Endothelial cell of umbilical vein (primary cell): ENCODE measurements around the gene ACTA2. TPM values are rescaled to one million over a fixed set of nuclear protein-coding genes. Genes with fewer than 3 reads are reported as not detected.

Experiments used
- BruUV-seq: library from RNA; stranded (reverse); fragments of 400-500 nt; replicated peaks from 2 replicates; lab custom pipeline; 2021; lab: Mats Ljungman, UMichigan
- CTCF ChIA-PET: fragments of 300-600, 350-600 bp; sonication (Branson Sonifier 250); formaldehyde crosslinking; loops from one replicate; lab custom pipeline; 2021; ENCODE audit warnings: antibody characterized with exemption, inconsistent platforms; lab: Charles Lee
- POLR2A ChIA-PET: fragments of 300-600, 350-600 bp; sonication (Branson Sonifier 250); formaldehyde crosslinking; loops from one replicate; lab custom pipeline; 2021; ENCODE audit warnings: antibody characterized with exemption, inconsistent platforms; lab: Charles Lee
- DNase-seq: peaks from one replicate; pipeline ENCODE4 v3.0.0-alpha.2; 2011; ENCODE audit warnings: low read depth, low spot score
- FAIRE-seq: peaks from 2 replicates; lab custom pipeline; 2011; peaks lifted over from hg19 to GRCh38; lab: Jason Lieb, UNC
- H2AFZ ChIP-seq: 2 replicates; pipeline ENCODE4 v1.6.0; 2012; ENCODE audit warnings: low read depth, low read length, control low read depth, inconsistent platforms
- H3K27ac ChIP-seq: 2 replicates; pipeline ENCODE4 v1.5.1; 2011; ENCODE audit warnings: low read depth, mild to moderate bottlenecking, control low read depth, low read length, moderate library complexity; ENCODE audit not compliant: insufficient read depth
- H3K27me3 ChIP-seq, 2 experiments: 2 replicates each; pipeline versions ENCODE4 v1.6.0 to v1.6.1; 2011; ENCODE audit warnings: low read length in 2 of 2, mixed read lengths in 1 of 2; ENCODE audit not compliant: control insufficient read depth in 2 of 2, insufficient read depth in 2 of 2
- H3K36me3 ChIP-seq, 2 experiments: 2 replicates in 1 of 2; 3 replicates in 1 of 2; pipeline ENCODE4 v1.5.1; 2011; ENCODE audit warnings: low read length in 2 of 2, mild to moderate bottlenecking in 1 of 2, moderate library complexity in 1 of 2; ENCODE audit not compliant: control insufficient read depth in 2 of 2, insufficient read depth in 2 of 2; ENCODE audit errors: extremely low read depth in 1 of 2
- H3K4me1 ChIP-seq: 3 replicates; pipeline ENCODE4 v1.5.1; 2011; ENCODE audit warnings: mild to moderate bottlenecking, low read length; ENCODE audit not compliant: control insufficient read depth, insufficient read depth; ENCODE audit errors: extremely low read depth
- H3K4me2 ChIP-seq: 2 replicates; pipeline ENCODE4 v1.6.1; 2011; ENCODE audit warnings: low read length, control low read depth, mixed read lengths; ENCODE audit not compliant: insufficient read depth
- H3K4me3 ChIP-seq, 3 experiments: fragments of 200-600 bp in 1 of 3; sonication (generic), shearing (Covaris generic) in 1 of 3; replicated peaks in 1 of 3; 2 replicates each; pipeline ENCODE4 v1.5.1; 2011 to 2016; ENCODE audit warnings: control low read depth in 3 of 3, low read length in 3 of 3, mild to moderate bottlenecking in 2 of 3, inconsistent platforms in 1 of 3, low read depth in 1 of 3, moderate library complexity in 1 of 3; ENCODE audit not compliant: insufficient read depth in 1 of 3
- H3K79me2 ChIP-seq: 2 replicates; pipeline ENCODE4 v1.6.0; 2012; ENCODE audit warnings: low read length, inconsistent platforms; ENCODE audit not compliant: control insufficient read depth, insufficient read depth
- H3K9ac ChIP-seq: replicated peaks from 2 replicates; pipeline ENCODE3; 2011; ENCODE audit warnings: low read length, control low read depth; ENCODE audit not compliant: insufficient read depth; ENCODE audit errors: extremely low read depth
- H3K9me1 ChIP-seq: replicated peaks from 3 replicates; pipeline ENCODE4 v1.6.0; 2011; ENCODE audit warnings: mild to moderate bottlenecking, low read length; ENCODE audit not compliant: control insufficient read depth, insufficient read depth; ENCODE audit errors: extremely low read depth
- H3K9me3 ChIP-seq: replicated peaks from 2 replicates; pipeline ENCODE4 v1.5.1; 2012; ENCODE audit warnings: low read length, inconsistent platforms; ENCODE audit not compliant: control insufficient read depth, insufficient read depth
- H4K20me1 ChIP-seq: replicated peaks from 2 replicates; pipeline ENCODE3; 2011; ENCODE audit warnings: mild to moderate bottlenecking, low read length; ENCODE audit not compliant: control insufficient read depth, insufficient read depth; ENCODE audit errors: extremely low read depth
- CTCF ChIP-seq, 2 donors: IDR thresholded peaks; 1 replicate in 1 of 2; 2 replicates in 1 of 2; pipeline ENCODE4 v1.5.1; 2011; ENCODE audit warnings: low read length in 2 of 2, mild to moderate bottlenecking in 2 of 2, moderate library complexity in 2 of 2, control low read depth in 1 of 2, inconsistent platforms in 1 of 2, low read depth in 1 of 2; ENCODE audit not compliant: insufficient read depth in 1 of 2; ENCODE audit errors: extremely low read depth in 1 of 2
- EZH2 ChIP-seq: IDR thresholded peaks from 2 replicates; pipeline ENCODE4 v1.6.1; 2012; ENCODE audit warnings: borderline replicate concordance, low read depth, mild to moderate bottlenecking, moderate library complexity, low read length, inconsistent platforms; ENCODE audit not compliant: severe bottlenecking
- FOS ChIP-seq: IDR thresholded peaks from 2 replicates; pipeline ENCODE4 v1.6.1; 2011; ENCODE audit warnings: mild to moderate bottlenecking, low read length, moderate library complexity, borderline replicate concordance; ENCODE audit not compliant: insufficient read depth
- GATA2 ChIP-seq: IDR thresholded peaks from 2 replicates; pipeline ENCODE4 v1.7.0; 2011; ENCODE audit warnings: low read depth, mild to moderate bottlenecking, moderate library complexity, mixed read lengths, low read length; ENCODE audit not compliant: insufficient read length, insufficient read depth
- JUN ChIP-seq: IDR thresholded peaks from 2 replicates; pipeline ENCODE4 v1.6.1; 2011; ENCODE audit warnings: borderline replicate concordance, low read depth; ENCODE audit not compliant: insufficient read length, insufficient read depth
- MAX ChIP-seq: IDR thresholded peaks from 2 replicates; pipeline ENCODE4 v1.6.1; 2011; ENCODE audit not compliant: insufficient read depth, insufficient read length
- MYC ChIP-seq: IDR thresholded peaks from one replicate; pipeline ENCODE4 v1.6.1; 2011; ENCODE audit warnings: mild to moderate bottlenecking, low read depth, low read length
- POLR2A ChIP-seq: IDR thresholded peaks from 2 replicates; pipeline ENCODE4 v1.6.1; 2012; ENCODE audit warnings: low read depth, mild to moderate bottlenecking, control low read depth, low read length
- POLR2AphosphoS5 ChIP-seq: IDR thresholded peaks from 2 replicates; pipeline ENCODE4 v1.6.1; 2012; ENCODE audit warnings: low read depth, mild to moderate bottlenecking, control low read depth, low read length, moderate library complexity; ENCODE audit not compliant: insufficient read depth
- dilution Hi-C: fragments of 300-500 bp; cut with MboI; formaldehyde crosslinking; loops from one replicate; pipeline ENCODE4 v1.15.0; 2019; ENCODE audit warnings: low sequenced_read_pairs; ENCODE audit not compliant: extremely low pct_ligation_motif_present
- intact Hi-C: fragments of 100-400 bp; cut with micrococcal nuclease; formaldehyde crosslinking; loops from one replicate; pipeline ENCODE4 v1.10.0; 2022
- polyA plus RNA-seq, 4 experiments: library from polyadenylated mRNA; depleted of rRNA in 3 of 4; stranded (reverse) in 3 of 4; unstranded in 1 of 4; fragments of >200 nt; gene quantifications; 2 replicates each; pipeline versions ENCODE4 v1.2.1 to v1.2.3, GENCODE V29; 2011 to 2012; ENCODE audit warnings: missing spikeins in 1 of 4
- total RNA-seq: library from RNA; stranded (reverse); gene quantifications from 2 replicates; pipeline ENCODE4 v1.2.3, GENCODE V29; 2021

Gene ACTA2
- total and polyA plus RNA-seq, 2 donors (not counting 3 experiments of a cell fraction or from before 2014, with no cell fraction given): 6.3 to 9.7 TPM

- Histone ChIP-seq H3K4me1 (no peaks in the 10 kb centered on the region), H4K20me1 (no peaks in the 10 kb centered on the region), H3K4me2 (no peak overlapping the region), H3K79me2 (no peaks in the 10 kb centered on the region), H3K9me3 (no peaks in the 10 kb centered on the region), H3K9me1 (no peaks in the 10 kb centered on the region), H3K36me3 (no peaks in the 10 kb centered on the region), H3K9ac (no peak overlapping the region), H3K27ac (no peak overlapping the region), H3K27me3 (no peaks in the 10 kb centered on the region), H3K4me3 (no peak overlapping the region), H2AFZ (no peak overlapping the region)
- dilution Hi-C loops: no loop called here
- POLR2A ChIA-PET: no interaction called here
- DNase-seq (no peak), FAIRE-seq (no peak)
- CTCF ChIA-PET: interaction anchor here (1.1 to 11.9 kb wide), 3 partner anchors 88 to 344 kb away, joined by 3 to 584 read pairs (median 3); partner anchors contain the start of gene RNLS
- TF ChIP-seq FOS: no peak
- no peak for TF ChIP-seq MYC
- TF ChIP-seq MAX: no peak
- TF ChIP-seq JUN: no peak
- no peak for TF ChIP-seq POLR2AphosphoS5
- TF ChIP-seq EZH2: no peak
- TF ChIP-seq POLR2A: no peak
- no peak for TF ChIP-seq CTCF (IDR thresholded peaks at IDR 0.05; ENCODE audit: extremely low read depth in 1 of 2, insufficient read depth in 1 of 2, low read depth in 1 of 2, low read length in 2 of 2)
- TF ChIP-seq GATA2: no peak
- no TSS peak for BruUV-seq
- intact Hi-C loops: no loop called here
Measured at GRCh38 chr10:88927416-88927690, 25.2 kb downstream of the ACTA2 start.
